Activated effector memory CD4-positive, alpha-beta T cell treated with anti-CD3 and anti-CD28 coated beads, Interleukin-2, amount 50 U/mL, for 16 hours (primary cell): ENCODE results near the gene FAM240B.

Source experiments
- DNase-seq: peaks from one replicate; pipeline ENCODE4 v3.0.0-alpha.2; 2020

Gene FAM240B

DNA sequence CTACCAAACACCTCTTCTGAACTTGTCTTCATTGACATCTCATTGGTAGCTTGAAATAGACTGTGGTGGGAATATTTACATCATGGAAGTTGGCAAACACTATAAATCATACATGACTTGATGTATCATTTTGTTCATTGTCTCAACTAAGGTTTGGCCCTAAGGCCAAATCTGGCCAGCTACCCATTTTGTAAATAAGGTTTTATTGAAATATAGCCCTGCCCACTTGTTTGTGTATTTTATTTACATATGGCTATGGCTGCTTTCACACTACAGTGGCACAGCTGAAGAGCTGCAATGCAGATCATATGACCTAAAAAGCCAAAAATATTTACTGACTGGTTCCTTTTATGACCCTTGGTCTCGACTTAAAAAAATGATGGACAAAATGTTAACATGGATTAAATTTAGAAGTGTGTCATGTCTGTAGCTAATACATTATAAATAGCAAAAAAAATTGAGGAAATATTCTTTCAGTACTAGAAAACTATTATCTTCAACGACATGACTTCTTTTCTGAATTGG is 22.1 kb downstream of the FAM240B start:
- no peak for DNase-seq

DNA sequence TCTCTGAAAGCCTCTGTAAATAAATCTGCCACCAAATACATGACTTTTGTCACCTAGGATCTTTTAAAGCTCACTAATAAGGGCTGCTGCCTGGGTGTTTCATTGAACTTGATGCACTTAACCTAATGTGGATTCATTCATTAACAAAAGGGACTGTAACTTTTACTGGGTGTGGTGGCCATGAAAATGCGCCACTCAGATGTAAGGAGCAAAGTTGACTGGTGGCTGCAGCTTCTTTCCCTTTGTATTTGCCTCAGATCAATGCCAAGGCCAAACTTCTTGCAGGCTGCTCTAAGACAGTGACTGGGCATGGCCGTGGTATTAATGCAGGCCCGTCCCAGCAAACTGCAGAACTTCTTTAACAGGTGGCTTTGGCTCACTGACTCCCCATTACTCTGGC is 22.9 kb downstream of the FAM240B start:
- DNase-seq: no peak

DNA sequence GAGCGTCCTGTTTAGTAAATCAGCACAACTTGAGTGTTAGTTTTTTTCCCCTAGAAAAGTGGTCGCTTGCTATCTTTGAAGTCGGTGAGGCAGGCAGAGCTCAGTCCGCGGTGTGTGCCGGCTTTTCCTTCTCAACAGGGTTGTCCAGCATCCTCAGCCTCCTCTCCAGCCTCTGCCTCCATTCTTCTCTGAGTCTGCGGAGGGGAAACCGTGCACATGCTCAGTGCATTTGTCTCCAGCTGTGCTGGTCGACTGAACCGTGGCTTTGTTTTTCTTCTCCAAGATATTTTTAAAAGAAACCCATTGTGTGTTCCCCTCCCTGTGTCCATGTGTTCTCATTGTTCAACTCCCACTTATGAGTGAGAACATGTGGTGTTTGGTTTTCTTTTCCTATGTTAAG is 25.3 kb downstream of the FAM240B start:
- no peak for DNase-seq

DNA sequence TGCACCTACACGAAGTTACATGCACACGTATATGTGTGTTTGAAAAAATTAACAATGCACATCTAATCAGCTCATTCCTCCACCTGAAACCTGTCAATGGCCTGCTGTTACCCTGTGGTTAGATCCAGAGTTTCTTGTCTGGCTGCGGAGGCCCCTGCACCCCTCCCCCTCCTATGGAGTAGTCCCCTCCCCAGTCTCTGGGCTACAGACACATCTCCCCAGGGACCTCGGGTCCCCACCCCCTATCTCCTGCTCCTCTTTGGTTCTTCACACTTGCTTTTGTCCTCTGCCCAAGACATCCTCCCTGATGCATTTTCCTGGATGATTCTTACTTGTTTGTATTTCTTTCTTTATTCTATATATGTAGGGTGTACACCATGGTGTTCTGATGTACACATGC is 27.2 kb downstream of the FAM240B start:
- no peak for DNase-seq

DNA sequence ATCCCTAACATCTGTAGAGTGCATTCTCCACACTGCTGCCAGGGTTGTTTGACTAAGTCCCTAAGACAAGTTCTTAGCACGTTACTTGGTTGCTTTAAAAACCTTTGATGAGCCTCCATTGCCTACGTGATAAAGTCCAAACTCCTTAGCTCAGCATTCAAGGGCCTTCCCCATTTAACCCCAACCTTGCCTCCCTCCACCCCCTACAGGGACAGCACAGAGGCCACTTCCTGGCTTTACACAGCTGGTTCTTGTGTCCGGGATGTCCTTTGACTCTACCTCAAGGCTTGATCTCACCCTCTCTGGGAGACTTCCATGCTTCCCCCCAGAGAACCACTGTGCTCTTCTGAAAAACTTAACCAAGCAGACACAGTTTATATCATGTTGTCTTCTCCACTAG is 29.4 kb downstream of the FAM240B start:
- no peak for DNase-seq

DNA sequence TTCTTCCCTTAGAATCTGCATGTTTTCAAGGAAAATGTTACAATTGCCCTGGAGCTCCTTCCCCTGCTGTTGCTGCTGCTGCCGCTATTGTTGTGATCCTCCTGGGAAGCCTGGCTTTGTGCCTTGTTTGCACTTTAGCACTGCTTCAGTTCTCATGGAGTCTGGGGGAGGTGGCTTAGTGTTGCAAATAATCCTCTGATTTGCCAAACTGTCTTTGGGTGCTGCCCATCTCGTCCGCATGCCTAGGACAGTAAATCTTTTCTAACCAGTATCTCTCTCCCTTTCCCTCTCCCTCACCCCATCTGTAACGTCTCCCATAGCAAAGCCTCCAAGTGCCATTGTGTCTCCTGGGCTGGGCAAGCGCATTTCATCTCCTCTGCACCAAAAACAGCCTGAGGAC is 30.3 kb downstream of the FAM240B start:
- no peak for DNase-seq

DNA sequence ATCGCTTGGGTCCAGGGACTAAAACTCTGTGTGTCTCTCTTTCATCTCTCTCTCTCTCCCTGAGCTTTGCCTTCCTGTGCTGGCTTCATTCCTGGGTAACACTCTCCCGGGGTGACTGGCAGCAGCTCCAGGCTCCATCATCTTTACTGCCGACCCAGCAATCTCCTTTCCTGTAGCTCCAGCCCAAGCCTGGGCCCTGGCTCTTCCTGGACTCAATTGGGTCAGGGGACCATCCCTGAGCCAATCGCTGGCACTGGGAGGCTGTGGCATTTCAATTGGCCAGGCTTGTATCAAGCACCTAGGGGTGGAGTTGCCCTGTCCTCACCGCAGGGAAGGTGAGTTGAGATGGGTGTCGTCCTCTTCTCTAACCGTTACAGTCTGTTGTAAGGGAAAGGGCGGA is 31.9 kb downstream of the FAM240B start:
- DNase-seq: no peak

DNA sequence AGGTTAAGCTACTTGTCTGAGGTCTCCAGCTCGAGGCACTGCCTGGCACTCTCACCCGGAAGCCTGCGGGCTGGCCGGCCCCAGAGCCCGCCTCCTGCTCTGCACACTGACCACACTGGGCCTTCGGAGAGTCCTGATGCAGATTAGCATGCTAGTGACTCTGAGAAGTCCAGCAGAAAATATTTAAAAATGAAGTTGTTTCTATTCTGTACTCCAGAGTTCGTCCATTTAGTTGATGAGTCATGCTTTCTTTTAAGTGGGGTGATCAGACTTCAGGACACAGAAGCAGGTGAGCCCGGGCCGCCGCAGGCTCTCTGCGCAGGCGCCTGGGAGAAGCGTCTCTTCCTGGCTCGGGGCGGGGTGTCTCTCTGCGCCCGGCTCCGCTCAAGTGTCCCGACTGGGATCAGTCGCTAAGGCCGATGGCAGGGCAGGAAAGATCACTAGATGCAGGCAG is 32.5 kb downstream of the FAM240B start:
- DNase-seq: peak; percentile 78

DNA sequence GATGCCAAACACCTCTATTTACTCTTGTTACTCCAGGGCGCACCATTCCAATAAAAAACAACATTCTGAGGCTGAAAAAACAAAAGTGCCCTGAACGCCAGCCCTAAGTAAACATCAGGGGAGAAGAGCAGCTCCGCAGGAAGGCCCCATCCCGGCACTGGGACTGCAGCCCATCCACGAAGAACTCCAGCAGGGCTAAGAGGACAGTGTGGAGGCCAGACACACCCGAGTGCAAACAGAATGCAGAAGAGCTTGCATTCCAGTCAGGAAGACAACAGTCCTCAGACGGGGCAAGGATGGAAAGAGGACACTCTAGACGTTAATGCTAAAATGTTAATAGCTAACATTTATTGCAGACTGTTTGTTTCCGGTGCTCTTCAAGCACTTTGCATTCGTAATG is 33.0 kb downstream of the FAM240B start:
- no peak for DNase-seq

DNA sequence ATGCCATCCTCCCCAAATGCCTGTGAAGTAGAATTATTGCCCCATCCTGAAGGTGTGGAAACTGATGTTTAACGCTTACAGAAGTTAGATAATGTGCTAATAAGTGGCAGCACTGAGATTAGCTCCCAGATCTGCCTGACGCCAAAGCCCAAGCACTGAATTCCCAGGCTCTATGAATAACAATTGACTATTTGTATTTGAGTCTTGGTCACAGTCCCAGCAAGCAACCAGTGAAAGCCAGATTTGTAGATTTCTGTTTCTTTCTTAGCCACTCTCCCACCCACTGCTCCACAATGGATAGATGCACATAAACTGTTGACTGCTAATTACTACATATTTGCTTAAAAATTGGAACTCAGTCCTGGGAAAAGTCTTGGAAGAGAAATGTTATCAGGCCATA is 34.4 kb downstream of the FAM240B start:
- no peak for DNase-seq

DNA sequence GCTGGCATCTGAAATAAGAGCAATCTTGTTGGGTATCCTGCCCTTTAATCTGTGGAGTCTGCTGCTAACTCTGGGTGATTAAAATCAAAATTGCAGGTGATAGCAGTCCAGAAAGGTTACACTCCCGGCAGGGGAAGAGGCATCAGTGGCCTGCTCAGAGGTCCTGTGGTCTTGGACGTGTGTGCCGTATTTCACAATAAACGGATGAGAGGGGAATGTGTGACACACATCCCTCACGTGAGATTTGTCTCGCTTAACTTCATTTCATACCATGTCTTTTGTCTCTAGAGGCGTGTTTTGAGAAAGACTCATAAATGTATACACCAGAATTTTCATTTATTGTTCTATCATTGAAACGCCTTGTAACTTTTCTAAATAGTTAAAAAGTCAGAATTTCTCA is 36.6 kb downstream of the FAM240B start:
- no peak for DNase-seq

DNA sequence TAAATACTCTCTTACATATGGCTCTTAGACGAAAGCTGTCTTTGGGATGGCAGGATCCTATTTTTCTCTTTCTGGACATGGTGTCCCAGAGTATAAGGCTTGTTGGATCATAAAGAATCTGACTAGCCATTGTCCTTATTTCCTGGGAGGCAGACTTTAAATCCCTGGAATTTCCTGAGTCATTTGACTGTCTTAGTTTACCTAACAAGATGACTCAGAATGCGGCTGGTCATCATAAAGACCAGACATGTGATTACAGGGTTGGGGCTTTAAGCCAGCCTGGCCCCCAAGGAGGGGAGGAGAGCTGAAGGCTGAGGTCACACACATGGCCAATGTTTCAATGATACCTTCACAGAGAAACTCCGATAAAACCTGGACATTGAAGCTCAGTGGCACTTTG is 37.2 kb downstream of the FAM240B start:
- DNase-seq: no peak

DNA sequence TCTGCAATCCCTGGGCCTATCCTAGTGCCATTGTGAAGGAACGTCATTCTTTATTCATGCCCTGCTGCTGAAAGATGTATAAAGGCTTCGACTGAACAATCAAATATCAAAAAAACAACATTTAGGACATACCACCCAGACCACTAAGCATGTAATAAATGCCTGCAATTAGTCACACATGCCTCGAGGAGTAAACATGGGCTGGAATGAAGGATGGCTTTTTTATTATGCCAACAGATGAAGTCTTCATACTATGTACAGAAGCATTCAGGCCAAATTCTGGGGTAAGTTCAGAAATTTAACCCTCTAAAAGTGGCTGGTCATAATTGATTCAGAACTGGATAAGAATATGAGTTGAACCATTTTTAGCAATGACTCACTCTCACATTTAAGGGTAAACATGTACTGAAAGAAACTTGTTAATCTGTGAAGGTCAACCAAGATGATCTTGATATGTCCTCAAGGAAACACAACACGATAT is 38.1 kb downstream of the FAM240B start:
- no peak for DNase-seq

DNA sequence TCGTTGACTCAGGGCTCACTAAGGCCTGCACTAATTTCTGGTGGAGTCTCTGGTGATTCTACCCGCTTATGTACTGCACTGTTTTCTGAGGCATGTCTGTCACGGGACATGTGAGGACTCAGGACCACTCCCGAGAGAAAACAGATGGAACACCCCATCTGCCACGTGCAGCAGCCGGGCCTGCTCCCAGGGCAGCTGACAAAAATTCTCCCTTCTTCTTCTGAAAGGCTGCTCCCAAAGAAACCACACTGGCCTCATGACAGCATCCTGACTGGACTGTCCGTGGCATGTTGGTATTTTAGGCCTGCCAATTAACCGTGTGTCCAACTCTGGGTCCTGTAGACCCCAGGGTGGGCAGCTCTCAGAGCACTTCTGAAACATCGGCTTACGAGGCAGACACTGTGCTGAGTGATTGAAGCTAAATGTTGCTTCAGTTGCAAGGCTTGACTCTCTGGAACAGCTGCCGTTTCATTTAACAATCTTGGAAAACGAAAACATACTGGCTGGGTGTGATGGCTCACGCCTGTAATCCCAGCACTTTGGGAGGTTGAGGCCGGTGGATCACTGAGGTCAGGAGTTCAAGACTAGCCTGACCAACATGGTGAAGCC is 39.0 kb downstream of the FAM240B start:
- DNase-seq: no peak

DNA sequence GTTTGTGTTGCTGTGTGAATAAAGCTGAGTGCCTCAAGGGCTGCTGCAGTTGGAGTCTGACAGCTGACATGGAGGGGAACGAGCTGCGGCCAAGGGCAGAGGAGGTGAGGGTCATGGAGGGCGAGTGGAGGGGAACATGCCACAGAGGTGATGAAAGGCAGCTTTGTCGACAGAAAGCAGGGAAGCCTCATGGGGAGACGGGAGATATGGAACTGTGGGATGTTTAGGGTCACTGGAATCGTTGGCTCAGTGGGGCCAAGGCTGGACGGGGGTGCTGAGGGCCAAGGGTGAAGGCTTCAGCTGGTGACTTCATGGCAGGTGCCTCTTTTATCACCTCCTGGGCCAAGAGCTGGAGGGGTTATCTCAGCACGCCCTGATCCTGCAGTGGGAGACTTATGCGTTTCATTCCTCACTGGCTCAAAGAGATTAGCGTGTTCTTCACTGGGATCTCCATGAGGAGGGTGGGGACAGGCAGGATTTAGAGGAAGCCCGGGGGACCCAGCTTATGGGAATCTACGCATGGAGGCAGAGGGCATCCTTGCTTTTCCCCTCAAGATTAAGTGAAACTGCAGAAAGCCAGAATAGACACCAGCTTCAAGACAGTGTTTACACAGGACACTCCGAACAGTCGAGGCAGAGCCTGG is 42.2 kb downstream of the FAM240B start:
- DNase-seq: no peak

DNA sequence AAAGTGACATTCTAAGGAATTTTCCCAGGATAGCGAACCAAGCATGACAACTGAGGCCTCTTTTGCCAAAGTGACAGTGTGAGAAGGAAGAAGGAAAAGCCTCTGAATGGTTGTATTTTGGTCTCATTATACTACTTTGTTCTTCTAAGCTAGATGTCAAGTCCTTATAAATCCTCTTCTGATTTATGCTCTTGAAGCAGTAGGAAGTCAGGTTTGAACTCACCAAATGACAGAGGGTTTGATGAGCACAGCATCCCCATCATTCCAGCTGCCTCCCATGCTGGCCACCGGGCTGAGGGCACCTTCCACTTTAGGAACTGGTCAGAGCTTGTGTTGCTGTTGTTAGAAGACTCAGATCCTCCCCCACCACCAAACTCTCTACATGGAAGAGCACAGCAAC is 44.1 kb downstream of the FAM240B start:
- no peak for DNase-seq

DNA sequence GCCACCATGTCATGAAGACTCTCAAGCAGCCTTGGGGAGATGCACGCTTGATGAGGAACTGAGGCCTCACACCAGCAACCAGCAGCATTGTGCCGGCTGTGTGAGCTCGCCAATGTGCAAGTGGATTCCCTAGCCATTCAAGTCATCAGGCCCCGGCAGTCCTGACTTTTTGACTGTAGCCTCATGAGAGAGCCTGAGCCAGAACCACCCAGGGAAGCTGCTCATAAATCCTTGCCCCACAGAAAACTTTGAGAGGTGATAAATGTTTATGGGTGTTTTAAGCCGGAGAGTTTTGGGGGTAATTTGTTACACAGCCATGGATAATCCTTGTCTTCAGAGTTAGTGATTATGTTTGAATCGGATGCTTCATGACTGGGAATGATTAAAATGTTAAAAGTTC is 44.7 kb downstream of the FAM240B start:
- no peak for DNase-seq

DNA sequence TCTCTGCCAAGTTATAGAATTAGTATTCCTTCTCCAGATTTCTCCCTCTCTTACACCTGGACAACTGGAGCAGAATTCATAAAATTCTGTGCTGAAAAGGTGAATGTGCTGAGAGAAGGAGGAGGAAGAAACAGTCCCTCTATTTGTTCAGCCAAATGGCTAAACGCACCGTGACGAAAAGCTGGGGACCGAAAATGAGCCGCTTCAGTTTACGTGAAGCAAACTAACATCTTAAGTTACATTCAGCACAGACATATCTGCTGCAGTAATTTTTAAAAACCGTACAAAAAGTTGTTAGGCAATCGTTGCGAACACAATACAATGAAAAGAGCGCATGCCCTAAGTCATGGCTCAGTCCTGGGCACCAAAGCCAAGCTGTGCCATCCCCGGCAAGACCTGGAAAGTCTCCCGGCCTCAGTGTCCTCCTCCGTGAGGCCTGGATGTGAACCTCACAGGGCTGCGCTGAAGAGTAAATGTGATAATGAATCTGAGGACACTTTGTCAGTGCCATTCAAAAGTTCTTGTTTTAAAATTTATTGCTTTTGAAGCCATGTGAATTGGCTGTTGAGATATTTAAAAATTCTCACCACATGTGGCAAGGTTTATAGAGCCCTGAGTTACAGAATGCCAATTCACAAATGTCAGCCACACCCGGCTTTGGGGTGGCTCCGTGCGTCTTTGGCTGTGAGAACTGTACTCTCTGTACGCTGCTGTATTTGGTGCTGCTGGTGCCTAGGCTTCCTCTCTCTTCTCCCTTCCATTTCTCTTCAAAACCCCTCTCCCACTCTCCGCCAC is 46.3 kb downstream of the FAM240B start:
- DNase-seq: no peak

DNA sequence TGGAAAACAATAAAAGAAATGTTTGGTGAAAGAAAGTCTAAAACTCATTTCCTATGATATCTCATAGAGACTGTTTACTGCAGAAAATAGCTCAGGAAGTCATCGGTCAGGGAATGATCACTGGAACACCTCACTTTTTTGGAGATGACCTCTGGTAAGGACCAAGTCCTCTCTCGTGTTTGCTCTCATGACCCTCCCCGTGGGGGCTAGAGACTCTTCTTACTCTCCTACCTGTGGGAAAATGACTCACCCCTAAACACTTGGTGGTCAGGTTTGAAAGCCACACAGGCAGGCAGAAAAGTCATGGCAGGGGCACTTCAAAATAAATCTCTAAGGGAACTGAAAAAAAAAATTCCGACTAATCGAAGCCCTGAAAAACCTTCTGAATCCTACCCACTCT is 48.2 kb downstream of the FAM240B start:
- DNase-seq: no peak

DNA sequence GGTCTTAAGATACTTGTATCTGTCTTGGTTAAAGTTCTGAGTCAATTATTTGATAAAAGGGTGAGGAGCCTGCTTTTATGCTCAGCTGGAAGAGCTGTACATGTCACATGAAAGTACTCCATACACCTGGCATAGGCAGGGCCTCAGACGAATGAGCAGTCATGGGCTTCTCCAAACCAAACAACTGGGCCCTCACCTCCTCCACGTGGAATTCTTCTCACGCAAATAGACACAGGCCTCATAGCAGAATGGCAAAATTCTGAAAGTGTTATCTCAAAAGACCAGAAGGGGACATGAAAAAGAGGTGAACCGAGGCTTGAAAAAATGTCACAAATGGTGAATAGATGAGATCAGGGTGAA is 48.6 kb downstream of the FAM240B start:
- no peak for DNase-seq

DNA sequence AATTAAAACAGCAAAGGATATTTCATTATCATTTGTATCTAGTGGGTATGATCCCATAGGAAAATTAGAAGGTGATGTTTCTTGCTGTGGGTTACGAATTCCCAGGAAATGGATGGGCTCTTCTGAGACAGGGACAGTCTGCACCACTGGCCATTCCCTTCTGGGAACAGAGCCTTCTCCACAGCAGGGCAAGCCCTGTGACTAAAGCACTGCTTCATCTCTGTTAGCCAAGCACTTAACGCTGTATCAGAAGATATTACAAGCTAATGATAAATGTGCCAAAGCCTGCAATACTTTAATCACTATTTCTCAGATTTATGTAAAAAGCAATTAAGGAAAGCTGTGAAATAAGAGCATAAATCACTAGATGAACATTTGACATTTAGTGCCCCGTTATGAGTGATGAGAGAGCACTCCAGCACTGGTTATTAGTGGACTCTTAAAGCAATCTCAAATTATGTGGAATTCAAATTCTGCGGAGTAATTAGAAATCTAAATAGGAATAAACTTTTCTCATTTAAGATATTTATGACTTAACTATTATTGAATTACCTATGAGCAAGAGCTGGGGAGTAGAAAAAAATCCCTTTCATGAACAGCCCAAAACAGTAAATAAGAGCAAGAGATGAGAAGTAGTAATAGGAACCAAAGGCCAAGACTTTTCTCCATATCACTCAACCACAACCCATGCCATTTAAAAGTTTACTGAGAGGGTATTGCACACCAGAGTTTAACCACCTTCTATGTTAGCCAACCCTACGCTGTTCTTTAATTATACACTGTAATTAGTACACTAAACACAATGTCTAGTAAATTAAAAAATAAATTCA is 49.2 kb downstream of the FAM240B start:
- DNase-seq: no peak

DNA sequence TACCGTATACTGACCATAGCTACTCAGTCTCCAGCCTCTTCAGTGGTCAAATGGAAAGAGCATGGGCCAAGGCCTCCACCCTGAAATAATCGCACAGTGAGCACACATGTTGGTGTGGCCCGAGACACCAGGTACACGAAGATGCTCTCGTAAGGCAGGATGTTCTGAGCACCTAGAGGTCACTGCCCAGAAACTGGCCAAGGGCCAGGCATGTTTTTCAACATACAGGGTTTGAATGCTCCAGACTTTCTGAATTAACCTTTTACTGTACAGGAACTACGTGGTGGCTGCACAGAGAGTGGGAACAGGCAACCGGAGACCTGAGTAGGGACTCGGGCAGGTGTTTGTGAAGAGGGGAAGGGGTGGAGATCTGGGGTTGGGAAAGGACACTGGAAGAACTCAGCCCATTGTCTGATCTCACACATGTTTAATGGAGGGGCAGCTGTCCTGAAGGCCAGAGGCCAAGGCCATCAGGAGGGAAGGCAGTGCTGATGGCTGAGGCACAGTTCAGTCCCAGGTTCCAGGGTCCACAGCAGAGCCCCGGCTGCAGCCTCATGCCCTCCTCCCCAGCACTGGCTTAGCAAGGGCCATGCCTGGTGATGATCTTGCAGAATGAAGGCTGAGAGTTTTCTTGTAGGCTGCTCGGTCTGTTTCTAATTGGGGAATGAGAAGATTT is 51.0 kb downstream of the FAM240B start:
- DNase-seq: no peak
